HL-60 (cell line): ENCODE results near the gene GMCL2.

Experiments used
- DNase-seq, 2 experiments: peaks; one replicate each; pipeline ENCODE4 v3.0.0-alpha.2; 2010 to 2020; ENCODE audit warnings: low read depth in 1 of 2, low spot score in 1 of 2
- H3K27ac ChIP-seq: fragments of 250-450 bp; sonication (Bioruptor Pico); replicated peaks from 2 replicates; pipeline ENCODE4 v1.5.1; 2020; ENCODE audit warnings: mild to moderate bottlenecking, moderate library complexity
- H3K27me3 ChIP-seq: fragments of 250-450 bp; sonication (Bioruptor Pico); 2 replicates; pipeline ENCODE4 v1.5.1; 2021; ENCODE audit warnings: mild to moderate bottlenecking, moderate library complexity; ENCODE audit not compliant: insufficient read depth, poor library complexity, severe bottlenecking
- H3K4me3 ChIP-seq: replicated peaks from 2 replicates; pipeline ENCODE4 v1.5.1; 2011; ENCODE audit warnings: mild to moderate bottlenecking, control low read depth, low read length; ENCODE audit not compliant: insufficient read depth
- GABPA ChIP-seq: IDR thresholded peaks from 2 replicates; pipeline ENCODE4 v1.6.1; 2012; ENCODE audit warnings: low read depth
- POLR2AphosphoS5 ChIP-seq: IDR thresholded peaks from 2 replicates; pipeline ENCODE4 v1.6.1; 2012; ENCODE audit warnings: low read depth
- SPI1 ChIP-seq: IDR thresholded peaks from 2 replicates; pipeline ENCODE4 v1.6.1; 2012; ENCODE audit warnings: low read depth, mild to moderate bottlenecking, borderline replicate concordance
- TF ChIP-seq, protein P1 (sequence below): IDR thresholded peaks from one replicate; pipeline ENCODE4 v1.5.1; 2011; ENCODE audit warnings: low read length, control low read depth, inconsistent platforms; ENCODE audit not compliant: insufficient read depth
- TF ChIP-seq, protein P2 (sequence below): IDR thresholded peaks from 2 replicates; pipeline ENCODE4 v1.6.1; 2012; ENCODE audit warnings: low read depth; ENCODE audit not compliant: insufficient replicate concordance

The GMCL2 gene

DNA sequence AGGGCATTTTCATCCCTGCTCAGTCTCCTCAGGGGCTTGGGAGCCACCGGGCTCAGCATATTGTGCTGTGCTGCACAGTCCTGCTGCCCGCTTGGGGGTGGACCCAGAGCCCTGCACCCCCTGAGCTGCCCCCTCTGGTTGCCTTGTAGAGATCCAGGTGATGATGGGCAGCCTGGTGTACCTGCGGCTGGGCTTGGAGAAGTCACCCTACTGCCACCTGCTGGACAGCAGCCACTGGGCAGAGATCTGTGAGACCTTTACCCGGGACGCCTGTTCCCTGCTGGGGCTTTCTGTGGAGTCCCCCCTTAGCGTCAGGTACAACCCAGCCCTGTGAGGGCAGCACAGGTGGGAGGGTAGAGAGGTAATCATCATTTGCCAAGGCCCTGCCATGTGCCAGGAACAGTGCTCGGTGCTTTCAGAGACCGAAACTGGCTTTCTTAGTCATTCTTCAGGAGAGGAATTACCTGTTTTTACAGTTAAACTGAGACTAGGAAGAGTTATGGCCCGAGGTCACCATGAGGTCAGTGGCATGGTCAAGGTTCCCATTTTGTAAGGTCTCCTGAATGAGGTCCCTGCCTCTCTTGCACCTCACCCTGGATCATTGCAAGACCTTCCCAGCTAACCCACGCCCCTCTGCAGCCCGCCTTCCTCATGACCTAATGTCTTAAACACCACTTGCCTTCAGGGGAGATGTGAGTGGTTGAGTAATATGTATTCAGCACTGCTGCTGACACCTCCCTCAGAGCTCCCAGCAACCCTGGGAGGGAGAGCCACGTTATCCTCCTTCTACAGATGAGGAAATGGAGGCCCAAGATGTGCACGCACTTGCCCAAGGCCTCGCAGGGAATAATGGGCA is 41.0 kb downstream of the GMCL2 start:
- no peak for TF ChIP-seq SPI1
- TF ChIP-seq, protein P1, sequence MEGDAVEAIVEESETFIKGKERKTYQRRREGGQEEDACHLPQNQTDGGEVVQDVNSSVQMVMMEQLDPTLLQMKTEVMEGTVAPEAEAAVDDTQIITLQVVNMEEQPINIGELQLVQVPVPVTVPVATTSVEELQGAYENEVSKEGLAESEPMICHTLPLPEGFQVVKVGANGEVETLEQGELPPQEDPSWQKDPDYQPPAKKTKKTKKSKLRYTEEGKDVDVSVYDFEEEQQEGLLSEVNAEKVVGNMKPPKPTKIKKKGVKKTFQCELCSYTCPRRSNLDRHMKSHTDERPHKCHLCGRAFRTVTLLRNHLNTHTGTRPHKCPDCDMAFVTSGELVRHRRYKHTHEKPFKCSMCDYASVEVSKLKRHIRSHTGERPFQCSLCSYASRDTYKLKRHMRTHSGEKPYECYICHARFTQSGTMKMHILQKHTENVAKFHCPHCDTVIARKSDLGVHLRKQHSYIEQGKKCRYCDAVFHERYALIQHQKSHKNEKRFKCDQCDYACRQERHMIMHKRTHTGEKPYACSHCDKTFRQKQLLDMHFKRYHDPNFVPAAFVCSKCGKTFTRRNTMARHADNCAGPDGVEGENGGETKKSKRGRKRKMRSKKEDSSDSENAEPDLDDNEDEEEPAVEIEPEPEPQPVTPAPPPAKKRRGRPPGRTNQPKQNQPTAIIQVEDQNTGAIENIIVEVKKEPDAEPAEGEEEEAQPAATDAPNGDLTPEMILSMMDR, result peak; percentile 66
- peak in 1 of 2 experiments; percentile 59 for DNase-seq
- H3K4me3 ChIP-seq, result no peak overlapping the region
- H3K27me3 ChIP-seq, result no peaks in the 10 kb centered on the region
- no peak overlapping the region for H3K27ac ChIP-seq

DNA sequence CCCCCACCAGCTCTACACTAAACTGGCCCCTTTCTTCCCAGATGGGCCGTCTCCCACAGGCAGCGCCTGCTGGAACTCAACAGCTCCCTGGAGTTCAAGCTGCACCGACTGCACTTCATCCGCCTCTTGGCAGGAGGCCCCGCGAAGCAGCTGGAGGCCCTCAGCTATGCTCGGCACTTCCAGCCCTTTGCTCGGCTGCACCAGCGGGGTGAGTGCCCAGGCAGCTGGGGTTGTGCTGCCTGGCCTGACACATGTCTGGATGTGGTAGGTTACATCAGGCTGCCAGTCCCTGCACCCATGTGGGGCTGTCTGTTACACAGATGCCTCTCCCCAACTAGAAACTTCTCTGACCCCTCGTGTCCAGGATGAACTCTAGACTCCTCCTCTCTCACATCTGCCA is 43.3 kb downstream of the GMCL2 start:
- no peak for DNase-seq
- H3K27me3 ChIP-seq, result no peaks in the 10 kb centered on the region
- no peak overlapping the region for H3K27ac ChIP-seq
- TF ChIP-seq, protein P2, sequence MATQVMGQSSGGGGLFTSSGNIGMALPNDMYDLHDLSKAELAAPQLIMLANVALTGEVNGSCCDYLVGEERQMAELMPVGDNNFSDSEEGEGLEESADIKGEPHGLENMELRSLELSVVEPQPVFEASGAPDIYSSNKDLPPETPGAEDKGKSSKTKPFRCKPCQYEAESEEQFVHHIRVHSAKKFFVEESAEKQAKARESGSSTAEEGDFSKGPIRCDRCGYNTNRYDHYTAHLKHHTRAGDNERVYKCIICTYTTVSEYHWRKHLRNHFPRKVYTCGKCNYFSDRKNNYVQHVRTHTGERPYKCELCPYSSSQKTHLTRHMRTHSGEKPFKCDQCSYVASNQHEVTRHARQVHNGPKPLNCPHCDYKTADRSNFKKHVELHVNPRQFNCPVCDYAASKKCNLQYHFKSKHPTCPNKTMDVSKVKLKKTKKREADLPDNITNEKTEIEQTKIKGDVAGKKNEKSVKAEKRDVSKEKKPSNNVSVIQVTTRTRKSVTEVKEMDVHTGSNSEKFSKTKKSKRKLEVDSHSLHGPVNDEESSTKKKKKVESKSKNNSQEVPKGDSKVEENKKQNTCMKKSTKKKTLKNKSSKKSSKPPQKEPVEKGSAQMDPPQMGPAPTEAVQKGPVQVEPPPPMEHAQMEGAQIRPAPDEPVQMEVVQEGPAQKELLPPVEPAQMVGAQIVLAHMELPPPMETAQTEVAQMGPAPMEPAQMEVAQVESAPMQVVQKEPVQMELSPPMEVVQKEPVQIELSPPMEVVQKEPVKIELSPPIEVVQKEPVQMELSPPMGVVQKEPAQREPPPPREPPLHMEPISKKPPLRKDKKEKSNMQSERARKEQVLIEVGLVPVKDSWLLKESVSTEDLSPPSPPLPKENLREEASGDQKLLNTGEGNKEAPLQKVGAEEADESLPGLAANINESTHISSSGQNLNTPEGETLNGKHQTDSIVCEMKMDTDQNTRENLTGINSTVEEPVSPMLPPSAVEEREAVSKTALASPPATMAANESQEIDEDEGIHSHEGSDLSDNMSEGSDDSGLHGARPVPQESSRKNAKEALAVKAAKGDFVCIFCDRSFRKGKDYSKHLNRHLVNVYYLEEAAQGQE, result no peak
- TF ChIP-seq, protein P1, result no peak
- TF ChIP-seq SPI1, result no peak
- no peak for TF ChIP-seq GABPA
- no peak for TF ChIP-seq POLR2AphosphoS5
- H3K4me3 ChIP-seq, result no peak overlapping the region

- DNase-seq, result no peak
- no peak overlapping the region for H3K4me3 ChIP-seq
- TF ChIP-seq SPI1 (no peak), POLR2AphosphoS5 (no peak), GABPA (no peak)
- TF ChIP-seq, protein P2, result no peak
- TF ChIP-seq, protein P1, result no peak
- no peak overlapping the region for H3K27ac ChIP-seq
- no peaks in the 10 kb centered on the region for H3K27me3 ChIP-seq
Observed at GRCh38 chr5:178143246-178143645, 43.9 kb downstream of the GMCL2 start.

DNA sequence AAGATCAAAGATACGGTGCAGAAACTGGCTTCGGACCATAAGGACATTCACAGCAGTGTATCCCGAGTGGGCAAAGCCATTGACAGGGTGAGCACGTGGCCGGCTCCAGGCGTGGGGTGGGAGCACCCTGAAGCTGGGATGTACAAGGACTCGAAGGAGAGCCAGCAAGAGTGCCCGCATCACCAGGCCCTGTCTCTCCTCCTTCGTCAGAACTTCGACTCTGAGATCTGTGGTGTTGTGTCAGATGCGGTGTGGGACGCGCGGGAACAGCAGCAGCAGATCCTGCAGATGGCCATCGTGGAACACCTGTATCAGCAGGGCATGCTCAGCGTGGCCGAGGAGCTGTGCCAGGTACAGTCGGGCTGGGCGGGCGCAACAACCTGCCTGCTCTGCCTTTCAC is 44.5 kb downstream of the GMCL2 start:
- Histone ChIP-seq H3K4me3 (no peak overlapping the region), H3K27me3 (no peaks in the 10 kb centered on the region), H3K27ac (no peak overlapping the region)
- no peak for TF ChIP-seq POLR2AphosphoS5
- no peak for TF ChIP-seq SPI1
- no peak for DNase-seq
